ENCODE data around the gene SLC15A1. TPM values are rescaled to one million over a fixed set of nuclear protein-coding genes. Genes with fewer than 3 reads are reported as not detected.
A peak's percentile ranks its signal among the peaks of the same experiment; 100 is the strongest.

Gene SLC15A1
- total and polyA plus RNA-seq, 4 experiments from 2014 or later: not detected

GRCh38 chr13:98775386-98775785 is 22.9 kb upstream of the SLC15A1 start:
- Histone ChIP-seq H3K27me3 (ENCODE audit: insufficient read depth, low read length) (no peaks in the 10 kb centered on the region), H3K27ac (ENCODE audit: low read depth, low read length) (no peak overlapping the region), H3K9me3 (ENCODE audit: control insufficient read depth in 1 of 2, low read length in 2 of 2) (no peaks in the 10 kb centered on the region), H3K4me3 (ENCODE audit: low read length in 2 of 2) (no peak overlapping the region), H3K36me3 (ENCODE audit: insufficient read depth, low read length) (no peaks in the 10 kb centered on the region), H3K4me1 (ENCODE audit: insufficient read depth, low read length) (no peaks in the 10 kb centered on the region)
- peaks cover 5 to 20% of the 10 kb centered on the region in 2 donors for H3K27me3 Mint-ChIP-seq
- DNase-seq: no peak
- H3K27ac Mint-ChIP-seq: no peak overlapping the region
- no peak overlapping the region for H3K4me3 Mint-ChIP-seq
- peaks cover 0 to 1% of the 10 kb centered on the region in 2 donors for H3K36me3 Mint-ChIP-seq
- no peaks in the 10 kb centered on the region for H3K4me1 Mint-ChIP-seq
- intact Hi-C loops (cut with micrococcal nuclease): no loop called here
- H3K9me3 Mint-ChIP-seq: peaks cover 0 to 7% (median 0%) of the 10 kb centered on the region in 8 donors
- POLR2A ChIA-PET (ENCODE audit: partially characterized antibody): no interaction called here
- CTCF ChIA-PET (ENCODE audit: partially characterized antibody): no interaction called here

GRCh38 chr13:98774776-98775175 is 22.3 kb upstream of the SLC15A1 start:
- peaks cover 0 to 3% of the 10 kb centered on the region in 2 donors for H3K36me3 Mint-ChIP-seq
- H3K4me3 Mint-ChIP-seq: no peak overlapping the region
- H3K27me3 Mint-ChIP-seq: peaks cover 5 to 20% of the 10 kb centered on the region in 2 donors
- no peak overlapping the region for H3K4me3 ChIP-seq (ENCODE audit: low read length in 2 of 2)
- no peaks in the 10 kb centered on the region for H3K27me3 ChIP-seq (ENCODE audit: insufficient read depth, low read length)
- H3K4me1 Mint-ChIP-seq: no peaks in the 10 kb centered on the region
- CTCF ChIA-PET (ENCODE audit: partially characterized antibody): no interaction called here
- no peaks in the 10 kb centered on the region for H3K36me3 ChIP-seq (ENCODE audit: insufficient read depth, low read length)
- DNase-seq: no peak
- H3K9me3 Mint-ChIP-seq: peaks cover 0 to 14% (median 0%) of the 10 kb centered on the region in 8 donors
- POLR2A ChIA-PET (ENCODE audit: partially characterized antibody): no interaction called here
- no peaks in the 10 kb centered on the region for H3K9me3 ChIP-seq (ENCODE audit: control insufficient read depth in 1 of 2, low read length in 2 of 2)
- intact Hi-C loops (cut with micrococcal nuclease): no loop called here
- no peak overlapping the region for H3K27ac ChIP-seq (ENCODE audit: low read depth, low read length)
- no peak overlapping the region for H3K27ac Mint-ChIP-seq
- H3K4me1 ChIP-seq (ENCODE audit: insufficient read depth, low read length): no peaks in the 10 kb centered on the region

- intact Hi-C loops (cut with micrococcal nuclease): no loop called here
- no peak overlapping the region for H3K27ac Mint-ChIP-seq
- no peak for DNase-seq
- Histone ChIP-seq H3K27ac (ENCODE audit: low read depth, low read length) (no peak overlapping the region), H3K9me3 (ENCODE audit: control insufficient read depth in 1 of 2, low read length in 2 of 2) (no peaks in the 10 kb centered on the region), H3K4me3 (ENCODE audit: low read length in 2 of 2) (no peak overlapping the region), H3K36me3 (ENCODE audit: insufficient read depth, low read length) (no peaks in the 10 kb centered on the region), H3K4me1 (ENCODE audit: insufficient read depth, low read length) (no peaks in the 10 kb centered on the region), H3K27me3 (ENCODE audit: insufficient read depth, low read length) (no peaks in the 10 kb centered on the region)
- ChIA-PET POLR2A (ENCODE audit: partially characterized antibody) (no interaction called here), CTCF (ENCODE audit: partially characterized antibody) (interaction anchor here (0.6 kb wide), 1 partner anchor 161 kb away, joined by 3 read pairs; no protein-coding TSS in a partner anchor)
- H3K27me3 Mint-ChIP-seq: peaks cover 7 to 22% of the 10 kb centered on the region in 2 donors
- no peaks in the 10 kb centered on the region for H3K4me1 Mint-ChIP-seq
- no peak overlapping the region for H3K4me3 Mint-ChIP-seq
- H3K36me3 Mint-ChIP-seq: peaks cover 0 to 3% of the 10 kb centered on the region in 2 donors
- peaks cover 0 to 18% (median 0%) of the 10 kb centered on the region in 8 donors for H3K9me3 Mint-ChIP-seq
Measured at GRCh38 chr13:98773921-98774320, 21.4 kb upstream of the SLC15A1 start.

GRCh38 chr13:98772794-98773452 is 20.5 kb upstream of the SLC15A1 start:
- no peak for DNase-seq
- POLR2A ChIA-PET (ENCODE audit: partially characterized antibody): no interaction called here
- CTCF ChIA-PET (ENCODE audit: partially characterized antibody): interaction anchor here (1.5 kb wide), 1 partner anchor 38 kb away, joined by 3 read pairs; no protein-coding TSS in a partner anchor
- peak overlapping the region in 1 of 7 donors; percentile 43 for H3K27ac Mint-ChIP-seq
- Histone ChIP-seq H3K9me3 (ENCODE audit: control insufficient read depth in 1 of 2, low read length in 2 of 2) (no peaks in the 10 kb centered on the region), H3K27ac (ENCODE audit: low read depth, low read length) (no peak overlapping the region), H3K4me1 (ENCODE audit: insufficient read depth, low read length) (no peaks in the 10 kb centered on the region), H3K27me3 (ENCODE audit: insufficient read depth, low read length) (no peaks in the 10 kb centered on the region), H3K4me3 (ENCODE audit: low read length in 2 of 2) (no peak overlapping the region), H3K36me3 (ENCODE audit: insufficient read depth, low read length) (no peaks in the 10 kb centered on the region)
- H3K4me3 Mint-ChIP-seq: no peak overlapping the region
- H3K36me3 Mint-ChIP-seq: peaks cover 0 to 6% of the 10 kb centered on the region in 2 donors
- H3K9me3 Mint-ChIP-seq: peaks cover 0 to 18% (median 0%) of the 10 kb centered on the region in 8 donors
- no peaks in the 10 kb centered on the region for H3K4me1 Mint-ChIP-seq
- intact Hi-C loops (cut with micrococcal nuclease): no loop called here
- H3K27me3 Mint-ChIP-seq: peaks cover 9 to 20% of the 10 kb centered on the region in 2 donors

GRCh38 chr13:98771838-98772611 is 19.6 kb upstream of the SLC15A1 start:
- no peaks in the 10 kb centered on the region for H3K4me1 Mint-ChIP-seq
- ChIA-PET CTCF (ENCODE audit: partially characterized antibody) (interaction anchor here (1.5 kb wide), 1 partner anchor 37 kb away, joined by 3 read pairs; no protein-coding TSS in a partner anchor), POLR2A (ENCODE audit: partially characterized antibody) (no interaction called here)
- Histone ChIP-seq H3K27ac (ENCODE audit: low read depth, low read length) (no peak overlapping the region), H3K4me1 (ENCODE audit: insufficient read depth, low read length) (no peaks in the 10 kb centered on the region), H3K9me3 (ENCODE audit: control insufficient read depth in 1 of 2, low read length in 2 of 2) (no peaks in the 10 kb centered on the region), H3K4me3 (ENCODE audit: low read length in 2 of 2) (no peak overlapping the region), H3K27me3 (ENCODE audit: insufficient read depth, low read length) (no peaks in the 10 kb centered on the region), H3K36me3 (ENCODE audit: insufficient read depth, low read length) (no peaks in the 10 kb centered on the region)
- H3K27ac Mint-ChIP-seq: no peak overlapping the region
- peaks cover 0 to 18% (median 0%) of the 10 kb centered on the region in 8 donors for H3K9me3 Mint-ChIP-seq
- H3K27me3 Mint-ChIP-seq: peaks cover 8 to 17% of the 10 kb centered on the region in 2 donors
- intact Hi-C loops (cut with micrococcal nuclease): no loop called here
- H3K4me3 Mint-ChIP-seq: no peak overlapping the region
- peaks cover 0 to 6% of the 10 kb centered on the region in 2 donors for H3K36me3 Mint-ChIP-seq
- no peak for DNase-seq

GRCh38 chr13:98769736-98770135 is 17.3 kb upstream of the SLC15A1 start:
- Histone ChIP-seq H3K36me3 (ENCODE audit: insufficient read depth, low read length) (no peaks in the 10 kb centered on the region), H3K27me3 (ENCODE audit: insufficient read depth, low read length) (no peaks in the 10 kb centered on the region), H3K27ac (ENCODE audit: low read depth, low read length) (no peak overlapping the region), H3K4me1 (ENCODE audit: insufficient read depth, low read length) (no peaks in the 10 kb centered on the region), H3K9me3 (ENCODE audit: control insufficient read depth in 1 of 2, low read length in 2 of 2) (no peaks in the 10 kb centered on the region), H3K4me3 (ENCODE audit: low read length in 2 of 2) (no peak overlapping the region)
- ChIA-PET CTCF (ENCODE audit: partially characterized antibody) (no interaction called here), POLR2A (ENCODE audit: partially characterized antibody) (no interaction called here)
- no peak for DNase-seq
- H3K4me1 Mint-ChIP-seq: no peaks in the 10 kb centered on the region
- peaks cover 0 to 18% (median 0%) of the 10 kb centered on the region in 8 donors for H3K9me3 Mint-ChIP-seq
- intact Hi-C loops (cut with micrococcal nuclease): no loop called here
- H3K27ac Mint-ChIP-seq: no peak overlapping the region
- H3K36me3 Mint-ChIP-seq: peaks cover 0 to 6% of the 10 kb centered on the region in 2 donors
- H3K27me3 Mint-ChIP-seq: peaks cover 6 to 13% of the 10 kb centered on the region in 2 donors
- no peak overlapping the region for H3K4me3 Mint-ChIP-seq

- no peak overlapping the region for H3K4me3 Mint-ChIP-seq
- intact Hi-C loops (cut with micrococcal nuclease): no loop called here
- ChIA-PET CTCF (ENCODE audit: partially characterized antibody) (no interaction called here), POLR2A (ENCODE audit: partially characterized antibody) (no interaction called here)
- Histone ChIP-seq H3K4me3 (ENCODE audit: low read length in 2 of 2) (no peak overlapping the region), H3K36me3 (ENCODE audit: insufficient read depth, low read length) (no peaks in the 10 kb centered on the region), H3K4me1 (ENCODE audit: insufficient read depth, low read length) (no peaks in the 10 kb centered on the region), H3K27me3 (ENCODE audit: insufficient read depth, low read length) (no peaks in the 10 kb centered on the region), H3K27ac (ENCODE audit: low read depth, low read length) (no peak overlapping the region), H3K9me3 (ENCODE audit: control insufficient read depth in 1 of 2, low read length in 2 of 2) (no peaks in the 10 kb centered on the region)
- H3K36me3 Mint-ChIP-seq: peaks cover 0 to 6% of the 10 kb centered on the region in 2 donors
- DNase-seq: no peak
- no peak overlapping the region for H3K27ac Mint-ChIP-seq
- peaks cover 6 to 13% of the 10 kb centered on the region in 2 donors for H3K27me3 Mint-ChIP-seq
- peaks cover 0 to 18% (median 0%) of the 10 kb centered on the region in 8 donors for H3K9me3 Mint-ChIP-seq
- H3K4me1 Mint-ChIP-seq: no peaks in the 10 kb centered on the region
Measured at GRCh38 chr13:98768522-98768921, 16.1 kb upstream of the SLC15A1 start.
